Skeletal muscle satellite cell (primary cell): Measurements from ENCODE around the gene CLEC7A.

ENCODE experiments used
- H3K27me3 ChIP-seq: 2 replicates; pipeline ENCODE4 v1.7.0; 2013; ENCODE audit warnings: low read length; ENCODE audit not compliant: control insufficient read depth, insufficient read depth
- H3K36me3 ChIP-seq: 2 replicates; pipeline ENCODE4 v1.7.0; 2013; ENCODE audit warnings: mild to moderate bottlenecking, control low read depth, low read length; ENCODE audit not compliant: insufficient read depth
- H3K4me1 ChIP-seq: 2 replicates; pipeline ENCODE4 v1.7.0; 2013; ENCODE audit warnings: low read length; ENCODE audit not compliant: control insufficient read depth, insufficient read depth
- H3K4me2 ChIP-seq: 2 replicates; pipeline ENCODE4 v1.7.0; 2013; ENCODE audit warnings: mild to moderate bottlenecking, low read length
- H3K4me3 ChIP-seq: 2 replicates; pipeline ENCODE4 v1.7.0; 2013; ENCODE audit warnings: low read length
- H3K9ac ChIP-seq: 2 replicates; pipeline ENCODE4 v1.7.0; 2013; ENCODE audit warnings: mild to moderate bottlenecking, low read depth, low read length, moderate library complexity
- H3K9me3 ChIP-seq: replicated peaks from 2 replicates; pipeline ENCODE4 v1.7.0; 2013; ENCODE audit warnings: mild to moderate bottlenecking, control low read depth, low read length

The CLEC7A gene

GRCh38 chr12:10160617-10161385 lies 30.8 kb upstream of the CLEC7A start:
- no peak overlapping the region for H3K4me3 ChIP-seq
- no peaks in the 10 kb centered on the region for H3K36me3 ChIP-seq
- H3K4me1 ChIP-seq: no peaks in the 10 kb centered on the region
- H3K9me3 ChIP-seq: no peaks in the 10 kb centered on the region
- H3K27me3 ChIP-seq: peaks cover 10% of the 10 kb centered on the region
- H3K4me2 ChIP-seq: no peak overlapping the region
- H3K9ac ChIP-seq: no peak overlapping the region

DNA sequence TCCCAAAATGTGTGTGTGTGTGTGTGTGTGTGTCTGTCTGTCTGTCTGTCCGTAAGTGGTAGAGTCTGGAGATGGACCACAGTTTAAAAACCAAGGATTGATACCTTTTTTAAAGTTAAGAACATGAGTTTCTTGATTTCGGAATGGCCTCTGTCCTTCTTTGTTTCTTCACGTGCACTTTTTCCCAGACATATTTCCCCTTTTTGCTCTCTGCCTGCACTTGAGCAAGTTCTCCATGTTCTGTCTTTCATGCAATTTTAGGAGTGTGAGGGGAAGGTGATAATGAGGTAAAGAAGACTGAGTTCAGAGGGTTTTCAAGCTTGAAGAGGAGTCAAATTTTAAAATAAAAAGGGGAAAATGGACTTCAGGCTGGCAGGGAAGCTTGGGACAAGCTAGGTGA lies 29.3 kb upstream of the CLEC7A start:
- Histone ChIP-seq H3K36me3 (no peaks in the 10 kb centered on the region), H3K27me3 (peaks cover 10% of the 10 kb centered on the region), H3K9ac (no peak overlapping the region), H3K4me2 (no peak overlapping the region), H3K9me3 (no peaks in the 10 kb centered on the region), H3K4me1 (no peaks in the 10 kb centered on the region), H3K4me3 (no peak overlapping the region)

GRCh38 chr12:10158406-10158805 lies 28.4 kb upstream of the CLEC7A start:
- peaks cover 10% of the 10 kb centered on the region for H3K27me3 ChIP-seq
- no peak overlapping the region for H3K9ac ChIP-seq
- peaks cover 6% of the 10 kb centered on the region for H3K4me1 ChIP-seq
- H3K4me3 ChIP-seq: no peak overlapping the region
- H3K9me3 ChIP-seq: no peaks in the 10 kb centered on the region
- no peak overlapping the region for H3K4me2 ChIP-seq
- H3K36me3 ChIP-seq: no peaks in the 10 kb centered on the region

GRCh38 chr12:10155966-10156365 lies 26.0 kb upstream of the CLEC7A start:
- H3K4me1 ChIP-seq: peaks cover 6% of the 10 kb centered on the region
- H3K27me3 ChIP-seq: peaks cover 10% of the 10 kb centered on the region
- no peak overlapping the region for H3K4me2 ChIP-seq
- no peaks in the 10 kb centered on the region for H3K36me3 ChIP-seq
- no peak overlapping the region for H3K4me3 ChIP-seq
- no peaks in the 10 kb centered on the region for H3K9me3 ChIP-seq
- no peak overlapping the region for H3K9ac ChIP-seq

- Histone ChIP-seq H3K9me3 (no peaks in the 10 kb centered on the region), H3K4me3 (peak overlapping the region; percentile 80), H3K9ac (peak overlapping the region; percentile 79), H3K27me3 (no peaks in the 10 kb centered on the region), H3K36me3 (no peaks in the 10 kb centered on the region), H3K4me1 (peaks cover 6% of the 10 kb centered on the region), H3K4me2 (peak overlapping the region; percentile 96)
These were observed 24.1 kb upstream of the CLEC7A start for GRCh38 chr12:10154145-10154496.

DNA sequence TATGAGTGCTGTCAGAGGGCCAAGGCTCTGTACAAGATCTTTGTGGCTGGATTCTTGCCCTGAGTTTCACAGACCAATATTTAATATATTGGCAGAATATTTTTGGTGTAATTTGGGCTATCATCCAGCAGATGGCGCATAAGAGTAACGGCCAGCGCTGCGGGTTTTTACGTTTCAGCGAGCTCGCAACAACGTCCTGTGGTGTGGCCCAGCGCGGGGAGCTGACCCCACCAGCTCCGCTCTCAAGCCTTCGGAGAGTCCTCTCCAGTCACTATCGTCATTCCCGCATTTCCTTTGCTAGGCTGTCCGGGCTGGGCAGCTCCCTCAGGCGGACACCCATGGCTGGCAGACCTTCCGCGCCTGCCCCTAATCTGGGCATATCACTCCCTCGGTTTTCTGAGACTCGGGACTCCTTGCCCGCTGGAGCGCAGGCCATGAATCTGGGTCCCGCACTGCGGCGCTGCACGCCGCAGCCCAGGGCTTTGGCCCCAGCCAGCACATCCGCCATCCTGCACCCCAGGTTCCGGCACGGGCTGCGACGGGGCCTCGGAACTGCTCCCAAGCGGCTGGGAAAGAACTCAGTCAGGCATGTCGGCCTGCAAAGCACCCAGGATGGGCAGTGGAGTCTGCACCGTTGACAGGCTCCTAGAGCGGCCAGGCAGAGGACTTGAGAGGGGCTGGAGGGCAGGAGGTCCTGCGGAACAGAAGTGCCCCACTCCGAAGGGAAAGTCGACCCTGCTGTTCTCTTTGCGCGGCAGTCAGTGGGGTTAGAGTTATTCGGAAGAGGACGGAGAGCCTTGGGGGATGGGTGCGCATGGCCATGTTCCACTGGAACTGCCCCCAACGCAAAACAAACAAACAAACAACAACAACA lies 23.5 kb upstream of the CLEC7A start:
- no peaks in the 10 kb centered on the region for H3K27me3 ChIP-seq
- H3K4me2 ChIP-seq: peak overlapping the region; percentile 96
- H3K36me3 ChIP-seq: no peaks in the 10 kb centered on the region
- peak overlapping the region; percentile 79 for H3K9ac ChIP-seq
- peaks cover 6% of the 10 kb centered on the region for H3K4me1 ChIP-seq
- H3K9me3 ChIP-seq: no peaks in the 10 kb centered on the region
- peak overlapping the region; percentile 80 for H3K4me3 ChIP-seq

DNA sequence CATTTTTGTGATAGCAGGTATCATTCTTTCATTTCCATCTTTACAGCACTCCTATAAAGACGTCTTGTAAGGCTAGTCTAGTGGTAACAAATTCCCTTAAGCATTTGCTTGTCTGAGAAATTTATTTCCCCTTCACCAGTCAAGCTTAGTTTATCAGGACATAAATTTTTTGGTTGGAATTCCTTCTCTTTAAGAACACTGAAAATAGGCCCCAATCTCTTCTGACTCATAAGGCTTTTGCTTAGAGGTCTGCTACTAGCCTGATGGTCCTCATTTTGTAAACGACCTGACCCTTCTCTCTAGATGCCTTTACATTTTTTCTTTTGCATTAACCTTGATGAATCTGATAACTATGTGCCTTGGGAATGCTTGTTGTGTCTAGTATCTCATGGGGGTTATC lies 21.6 kb upstream of the CLEC7A start:
- peaks cover 6% of the 10 kb centered on the region for H3K4me1 ChIP-seq
- H3K9ac ChIP-seq: no peak overlapping the region
- no peak overlapping the region for H3K4me2 ChIP-seq
- no peaks in the 10 kb centered on the region for H3K36me3 ChIP-seq
- no peaks in the 10 kb centered on the region for H3K27me3 ChIP-seq
- no peak overlapping the region for H3K4me3 ChIP-seq
- H3K9me3 ChIP-seq: no peaks in the 10 kb centered on the region

DNA sequence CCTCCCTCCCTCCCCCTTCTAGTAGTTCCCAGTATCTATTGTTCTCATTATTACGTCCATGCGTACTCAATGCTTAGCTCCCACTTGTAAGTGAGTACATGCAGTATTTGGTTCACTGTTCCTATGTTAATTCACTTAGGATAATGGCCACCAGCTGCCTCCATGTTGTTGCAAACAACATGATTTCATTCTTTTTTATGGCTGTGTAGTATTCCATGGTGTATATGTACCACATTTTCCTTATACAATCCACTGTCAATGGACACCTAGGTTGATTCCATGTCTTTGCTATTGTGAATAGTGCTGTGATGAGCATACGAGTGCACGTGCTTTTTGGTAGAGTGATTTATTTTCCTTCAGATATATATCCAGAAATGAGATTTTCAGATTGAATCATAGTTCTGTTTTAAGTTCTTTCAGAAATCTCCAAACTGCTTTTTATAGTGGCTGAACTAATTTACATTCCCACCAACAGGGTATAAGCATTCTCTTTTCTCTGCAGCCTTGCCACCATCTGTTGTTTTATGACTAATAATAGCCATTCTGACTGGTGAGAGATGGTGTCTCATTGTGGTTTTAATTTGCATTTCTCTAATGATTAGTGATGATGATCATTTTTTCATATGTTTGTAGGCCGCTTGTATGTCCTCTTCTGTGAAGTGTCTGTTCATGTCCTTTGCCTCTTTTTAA lies 17.9 kb upstream of the CLEC7A start:
- H3K9me3 ChIP-seq: no peaks in the 10 kb centered on the region
- H3K27me3 ChIP-seq: peaks cover 8% of the 10 kb centered on the region

GRCh38 chr12:10142976-10143589 lies 13.1 kb upstream of the CLEC7A start:
- Histone ChIP-seq H3K4me3 (no peak overlapping the region), H3K4me1 (no peaks in the 10 kb centered on the region), H3K36me3 (no peaks in the 10 kb centered on the region), H3K27me3 (peaks cover 11% of the 10 kb centered on the region), H3K4me2 (no peak overlapping the region), H3K9ac (no peak overlapping the region), H3K9me3 (no peaks in the 10 kb centered on the region)

More for the DNA sequence above, 17.9 kb upstream of the CLEC7A start:
- H3K4me3 ChIP-seq: no peak overlapping the region
- H3K4me1 ChIP-seq: no peaks in the 10 kb centered on the region
- no peak overlapping the region for H3K4me2 ChIP-seq
- no peaks in the 10 kb centered on the region for H3K36me3 ChIP-seq
- H3K9ac ChIP-seq: no peak overlapping the region

DNA sequence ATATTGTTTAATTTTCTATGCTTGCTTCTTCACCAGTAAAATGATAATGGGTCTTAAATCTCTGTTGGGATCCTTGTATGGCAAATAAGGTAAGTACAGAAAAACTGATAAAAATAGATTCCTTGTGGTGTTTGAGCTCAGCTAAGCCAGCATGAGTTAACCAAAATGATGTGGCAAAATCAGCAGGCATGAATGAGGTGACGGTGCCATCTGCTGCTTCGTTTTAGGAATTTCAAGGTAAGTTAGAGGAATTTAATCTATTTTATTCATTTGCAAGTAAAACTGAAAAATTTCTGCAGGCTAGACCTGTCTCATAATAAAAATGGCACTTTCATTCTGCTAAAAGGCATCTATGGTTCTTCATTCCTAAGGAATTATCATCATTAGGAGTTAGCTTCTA lies 10.0 kb upstream of the CLEC7A start:
- Histone ChIP-seq H3K9me3 (no peaks in the 10 kb centered on the region), H3K9ac (no peak overlapping the region), H3K4me2 (no peak overlapping the region), H3K4me3 (no peak overlapping the region), H3K36me3 (no peaks in the 10 kb centered on the region), H3K4me1 (no peaks in the 10 kb centered on the region), H3K27me3 (peaks cover 11% of the 10 kb centered on the region)

GRCh38 chr12:10136637-10137205 lies 6.7 kb upstream of the CLEC7A start:
- Histone ChIP-seq H3K4me3 (no peak overlapping the region), H3K36me3 (no peaks in the 10 kb centered on the region), H3K27me3 (peaks cover 2% of the 10 kb centered on the region), H3K4me2 (no peak overlapping the region), H3K4me1 (no peaks in the 10 kb centered on the region), H3K9ac (no peak overlapping the region), H3K9me3 (no peaks in the 10 kb centered on the region)
